ENCODE data around the gene TSHZ1.

Gene TSHZ1

GRCh38 chr18:75223687-75224347 lies 13.2 kb downstream of the TSHZ1 start:
- DNase-seq (ENCODE audit: low spot score) = no peak

DNA sequence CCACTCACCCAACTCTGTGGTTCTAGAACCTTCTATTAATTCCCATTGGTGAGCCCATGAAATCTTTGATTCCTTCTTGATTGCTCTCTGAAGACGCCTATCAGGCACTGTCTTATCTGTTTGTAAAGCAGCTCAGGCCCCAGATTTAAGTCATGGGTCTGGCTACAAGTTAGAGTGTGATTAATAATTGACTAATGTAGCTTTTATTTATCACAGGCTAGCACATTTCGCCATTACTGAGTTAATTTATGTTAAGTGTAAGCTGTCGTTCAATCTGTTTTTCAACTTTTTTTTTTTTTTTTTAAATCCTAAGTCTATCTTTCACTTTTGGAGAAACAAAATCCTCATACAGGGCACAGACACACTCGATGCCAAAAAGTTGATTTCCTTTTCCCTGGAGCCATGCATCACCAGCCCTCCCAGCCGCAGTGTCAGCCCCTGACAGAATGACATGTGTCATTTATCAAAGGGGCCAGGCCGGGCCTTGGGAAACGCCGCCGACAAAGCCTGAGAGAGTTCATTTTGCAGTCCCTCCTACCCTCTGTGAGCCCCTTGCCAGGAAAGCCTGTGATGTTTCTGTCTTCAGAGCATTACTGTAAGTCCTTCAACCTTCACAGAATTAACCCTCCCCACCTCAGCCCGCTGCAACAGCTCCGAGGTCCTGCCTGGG lies 15.8 kb downstream of the TSHZ1 start:
- DNase-seq (ENCODE audit: low spot score) = no peak

DNA sequence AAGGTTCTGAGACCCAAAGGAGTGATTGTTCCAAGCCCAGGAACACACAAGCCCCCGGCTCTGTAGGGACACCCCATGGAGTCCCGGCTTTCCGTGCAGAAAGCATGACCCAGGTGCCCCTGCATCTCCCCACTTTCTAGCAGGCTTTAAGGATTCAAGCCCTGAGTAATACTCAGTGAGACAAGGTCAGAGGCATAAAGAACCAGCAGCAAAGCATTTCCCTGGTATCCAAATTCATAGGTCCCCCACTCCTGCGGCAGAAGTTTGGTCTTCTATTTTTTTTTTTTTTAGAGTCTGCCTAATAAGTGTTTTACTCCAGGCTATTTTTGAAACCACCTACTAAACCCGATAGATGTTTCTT lies 16.3 kb downstream of the TSHZ1 start:
- DNase-seq (ENCODE audit: low spot score) = no peak

GRCh38 chr18:75227535-75228296 lies 17.1 kb downstream of the TSHZ1 start:
- no peak for DNase-seq (ENCODE audit: low spot score)

DNA sequence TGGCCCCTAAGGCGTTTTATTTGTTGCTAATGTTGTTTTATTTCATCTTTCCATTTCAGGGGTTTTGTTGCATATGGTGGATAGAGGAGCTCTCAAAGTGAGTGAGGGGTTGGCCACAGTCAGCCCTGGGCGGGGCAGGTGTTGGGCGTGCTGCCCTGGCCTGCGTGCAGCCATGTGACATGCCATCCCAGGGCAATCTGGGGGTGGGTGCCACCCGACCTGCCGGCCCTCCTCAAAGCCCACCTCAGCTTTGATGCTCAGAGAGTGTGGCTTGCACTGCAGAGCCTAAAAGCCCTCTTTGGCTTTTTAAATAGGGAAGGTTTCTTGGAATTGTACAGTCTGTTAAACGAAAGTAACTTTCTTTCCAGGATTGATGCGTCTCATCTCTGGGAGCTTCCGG lies 18.4 kb downstream of the TSHZ1 start:
- DNase-seq (ENCODE audit: low spot score) = no peak

DNA sequence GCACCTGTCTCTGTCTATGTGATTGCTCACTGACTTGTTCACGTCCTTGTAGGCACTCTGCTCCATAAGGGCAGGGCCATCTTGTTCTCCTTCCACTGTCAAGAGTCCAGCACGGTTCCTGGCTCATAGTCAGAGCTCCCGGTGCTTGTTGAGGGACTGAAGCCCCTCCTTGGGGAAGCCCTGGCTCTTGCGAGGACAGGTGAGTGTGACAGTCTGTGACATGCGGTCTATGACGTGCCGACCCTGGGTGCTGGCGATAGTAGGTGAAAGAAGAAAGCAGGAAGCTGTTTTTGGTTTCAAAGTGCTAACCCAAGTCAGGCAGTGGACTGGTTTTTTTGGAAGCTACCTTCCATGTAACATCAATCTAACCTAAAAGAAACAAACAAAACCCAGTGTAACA lies 18.8 kb downstream of the TSHZ1 start:
- DNase-seq (ENCODE audit: low spot score) = no peak

DNA sequence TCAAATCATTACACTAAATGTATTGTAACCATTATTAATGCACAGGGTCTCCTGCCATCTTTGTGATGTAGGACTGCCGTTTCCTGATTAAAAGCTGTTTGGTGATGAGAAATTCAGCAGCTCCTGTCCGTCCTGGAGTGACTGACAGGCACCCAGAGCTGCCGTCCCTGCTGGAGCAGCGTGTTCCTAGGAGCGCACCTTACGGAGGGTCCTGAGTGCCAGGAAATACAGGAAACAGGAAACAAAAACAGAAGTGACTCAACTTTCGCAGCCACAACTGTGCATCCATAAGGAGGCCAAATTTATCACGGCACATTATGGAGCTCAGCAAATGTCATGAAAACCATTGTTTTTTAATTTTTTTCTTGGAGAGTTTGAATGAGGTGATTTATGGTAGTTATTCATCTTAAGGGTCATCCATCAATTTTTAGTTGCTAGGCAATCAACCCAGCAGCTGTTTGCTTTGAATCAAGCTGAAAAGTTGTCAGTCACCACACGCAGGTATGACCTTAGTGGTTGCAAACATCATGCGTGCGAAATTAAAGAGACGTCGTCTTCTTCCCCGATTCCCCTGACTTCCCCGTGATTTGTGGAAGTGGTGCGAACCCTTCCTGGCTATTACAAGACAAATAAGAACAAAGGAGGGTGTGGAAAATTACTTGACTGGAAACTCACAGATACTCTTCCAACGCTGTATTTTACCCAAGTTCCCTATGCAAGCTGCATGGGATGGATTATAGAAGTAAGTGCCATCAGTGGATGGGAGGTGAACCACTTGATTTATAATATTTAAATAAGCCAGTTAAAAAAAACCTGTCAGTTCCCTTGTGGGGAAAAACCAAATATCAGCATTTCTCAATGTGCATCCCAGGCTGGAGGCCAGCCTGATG lies 19.8 kb downstream of the TSHZ1 start:
- DNase-seq (ENCODE audit: low spot score) = no peak

DNA sequence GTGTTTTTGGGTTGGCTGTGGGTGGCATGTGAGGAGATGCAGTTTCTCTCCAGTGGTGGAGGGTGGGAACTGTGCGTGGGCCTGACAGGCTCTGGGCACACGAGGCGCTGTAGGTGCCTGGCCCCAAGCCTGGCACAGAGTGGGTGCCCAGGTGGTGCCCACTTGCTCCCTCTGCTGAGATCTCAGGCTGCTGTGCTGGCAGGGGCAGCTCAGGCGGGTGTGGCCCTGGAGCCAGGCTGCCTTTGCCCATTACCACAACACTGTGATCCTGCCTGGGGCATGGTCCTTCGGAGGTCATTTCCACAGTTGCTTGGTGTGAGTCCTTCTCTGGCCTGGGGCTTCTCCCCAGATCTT lies 20.4 kb downstream of the TSHZ1 start:
- DNase-seq (ENCODE audit: low spot score) = no peak

GRCh38 chr18:75234901-75235300 lies 24.3 kb downstream of the TSHZ1 start:
- no peak for DNase-seq (ENCODE audit: low spot score)

GRCh38 chr18:75235896-75236295 lies 25.3 kb downstream of the TSHZ1 start:
- no peak for DNase-seq (ENCODE audit: low spot score)

DNA sequence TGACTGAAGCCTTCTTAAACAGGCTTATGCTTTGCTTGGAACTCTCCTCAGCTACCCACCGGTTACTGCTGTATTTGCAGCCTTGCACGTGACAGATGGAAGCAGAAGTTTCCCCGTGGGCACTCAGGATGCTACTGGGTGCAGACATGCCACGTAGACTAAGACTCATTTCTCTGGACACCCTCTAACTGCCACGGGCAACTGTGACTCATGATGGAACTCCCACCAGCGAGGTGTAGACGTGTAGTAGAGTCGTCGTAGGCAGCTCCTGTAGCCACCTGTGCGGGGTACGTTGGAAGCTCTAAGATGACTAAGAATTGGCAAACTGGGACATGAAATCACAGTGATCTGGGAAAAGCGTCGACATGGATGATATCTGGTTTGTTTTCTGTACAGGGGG lies 27.5 kb downstream of the TSHZ1 start:
- DNase-seq (ENCODE audit: low spot score) = no peak

- no peak for DNase-seq (ENCODE audit: low spot score)
Observed at GRCh38 chr18:75238786-75239185, 28.2 kb downstream of the TSHZ1 start.

DNA sequence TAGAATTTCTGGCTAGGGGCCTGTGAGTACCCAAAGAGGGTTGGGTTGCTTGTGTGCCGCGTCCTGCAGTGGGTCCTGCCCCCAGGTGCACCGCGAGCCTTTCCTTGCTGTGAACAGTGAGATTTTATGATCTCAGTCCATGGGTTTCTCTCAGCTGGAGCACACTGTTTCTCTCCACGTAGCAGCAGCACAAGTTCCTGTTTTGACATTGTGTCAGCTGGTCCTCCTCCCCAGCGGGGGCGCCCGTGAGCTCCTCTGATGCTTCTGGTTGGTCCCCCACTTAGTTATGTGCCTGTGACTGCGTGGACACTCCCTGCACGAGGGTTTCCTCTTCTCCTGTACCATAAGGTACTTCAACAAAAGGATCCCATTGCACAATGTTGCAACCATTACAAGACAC lies 29.8 kb downstream of the TSHZ1 start:
- no peak for DNase-seq (ENCODE audit: low spot score)

GRCh38 chr18:75241705-75242104 lies 31.1 kb downstream of the TSHZ1 start:
- DNase-seq (ENCODE audit: low spot score) = no peak

GRCh38 chr18:75244351-75245313 lies 34.0 kb downstream of the TSHZ1 start:
- DNase-seq (ENCODE audit: low spot score) = no peak

DNA sequence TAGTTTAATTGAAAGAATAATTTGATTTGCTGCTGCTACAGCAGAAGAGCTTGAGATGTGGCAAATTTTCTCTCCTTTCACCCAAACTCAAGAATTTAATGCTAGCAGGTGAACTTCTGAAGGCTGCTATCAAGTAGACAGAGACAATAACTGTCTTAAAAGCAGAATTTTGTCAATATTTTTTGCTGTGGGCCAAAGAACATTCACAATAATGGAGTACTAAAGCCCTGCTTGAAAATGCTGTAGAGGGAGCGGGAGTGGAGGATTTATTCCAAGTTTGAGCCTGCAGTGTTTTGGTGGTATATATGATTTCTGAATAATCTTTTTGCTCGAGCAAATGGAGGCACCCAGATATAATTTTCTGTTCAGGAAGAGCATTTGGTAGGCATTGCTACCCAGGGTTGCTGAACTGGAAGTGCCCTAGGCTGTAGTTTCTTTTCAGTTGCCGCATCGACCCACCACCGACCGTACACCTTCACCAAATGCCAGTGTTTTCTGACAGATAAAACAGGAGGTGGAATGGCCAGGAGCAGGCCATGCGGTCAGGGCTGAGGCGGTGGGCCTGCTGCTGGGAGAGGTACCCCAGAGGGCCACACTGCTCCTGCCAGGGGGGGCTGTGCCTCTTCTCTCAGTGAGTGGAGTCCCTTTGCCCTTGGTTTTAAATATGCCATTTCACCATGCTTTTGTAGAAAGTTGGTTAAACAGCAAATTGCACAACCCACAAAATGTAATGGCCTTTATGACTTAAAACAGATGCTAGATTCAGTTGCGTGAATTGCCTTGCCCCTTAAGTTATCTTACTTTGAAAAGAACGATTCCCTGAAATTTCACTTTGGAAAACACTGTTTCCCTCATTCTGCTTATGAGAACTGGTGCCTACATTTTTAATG lies 36.4 kb downstream of the TSHZ1 start:
- DNase-seq (ENCODE audit: low spot score) = no peak

DNA sequence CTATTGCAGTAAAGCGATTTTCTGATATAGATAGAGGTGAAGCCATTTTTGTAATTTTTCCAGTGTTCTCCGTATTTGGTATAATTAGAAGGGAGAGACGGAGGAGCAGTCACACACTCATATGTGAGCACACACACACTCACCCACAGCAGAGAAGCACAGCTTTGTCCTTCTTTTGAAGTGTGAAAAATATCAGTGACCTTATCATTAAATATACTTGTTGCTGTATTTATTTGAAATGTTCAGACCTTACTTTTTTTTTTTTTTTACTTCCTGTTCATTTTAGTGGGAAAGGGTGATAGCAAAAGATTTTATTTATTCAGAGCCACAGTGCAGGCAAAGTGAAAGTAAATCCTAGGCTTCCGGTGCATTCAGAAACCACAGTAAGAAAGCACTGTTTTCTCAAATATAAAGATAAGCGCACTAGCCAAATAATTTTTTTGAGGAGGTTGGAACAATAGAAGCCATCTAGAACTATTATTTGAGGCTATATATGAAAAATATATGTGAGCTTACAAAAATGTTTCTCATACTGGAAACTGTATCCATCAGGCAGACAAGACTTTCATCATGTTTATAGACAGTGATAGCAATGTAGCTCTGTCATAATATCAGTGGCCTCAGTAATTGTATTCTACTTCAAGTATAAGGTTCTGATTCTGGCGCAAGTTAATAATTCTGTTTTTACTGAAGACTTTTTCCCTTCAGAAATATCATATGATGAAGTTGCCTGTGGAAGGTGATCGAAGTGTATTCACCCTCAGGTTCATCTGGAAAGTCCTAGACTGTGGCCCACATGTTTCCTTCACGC lies 37.2 kb downstream of the TSHZ1 start:
- DNase-seq (ENCODE audit: low spot score) = no peak

DNA sequence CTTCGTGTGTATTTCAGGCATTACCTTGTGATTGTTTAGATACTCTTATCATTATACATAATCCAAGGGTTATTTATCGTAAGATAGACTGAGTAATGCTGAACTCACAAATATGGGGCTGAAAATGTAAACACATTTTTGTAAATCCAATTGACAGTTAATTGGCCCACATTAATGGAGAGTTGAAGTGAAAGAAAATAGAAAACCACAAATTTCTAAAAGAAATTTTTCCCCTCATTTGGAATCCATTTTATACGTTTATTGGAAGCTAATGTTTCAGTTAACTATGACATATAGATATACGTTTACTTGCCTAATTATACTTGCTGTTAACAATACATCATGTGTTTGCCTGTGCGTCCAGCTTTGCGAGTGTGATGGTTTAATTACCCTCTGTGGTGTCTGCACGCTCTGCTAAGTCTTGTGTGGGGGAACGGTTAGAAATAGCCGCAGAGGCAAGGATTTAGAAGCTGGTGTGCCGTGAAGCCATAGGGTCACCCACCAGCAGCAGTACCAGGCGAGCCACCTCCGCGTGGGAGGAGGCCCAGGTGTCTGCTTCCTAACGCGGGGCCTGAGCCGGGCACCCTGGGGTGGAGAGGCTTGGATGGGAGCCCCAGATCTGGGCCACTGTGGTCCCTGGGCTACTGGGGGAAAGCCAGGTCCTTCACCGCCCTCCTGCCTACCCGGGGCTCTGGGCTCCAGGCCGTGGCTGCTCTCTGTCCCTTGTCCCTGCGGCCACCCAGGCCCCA lies 38.0 kb downstream of the TSHZ1 start:
- DNase-seq (ENCODE audit: low spot score) = no peak

DNA sequence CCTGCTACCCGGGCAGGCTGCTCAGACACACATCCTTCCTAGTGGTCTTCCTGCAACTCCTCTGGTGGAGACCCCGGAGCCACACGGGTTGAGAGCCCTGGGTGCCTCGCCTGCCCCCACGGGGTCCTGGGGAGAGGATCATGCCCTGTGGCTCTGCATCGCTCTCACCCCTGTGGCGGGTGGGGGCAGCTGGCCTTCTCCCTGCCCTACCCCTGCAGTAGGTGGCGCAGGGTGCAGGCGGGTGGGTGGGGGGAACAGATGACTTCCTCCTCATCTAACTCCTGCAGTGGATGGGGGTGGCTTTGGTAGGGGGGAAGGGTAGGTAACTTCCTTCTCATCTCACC lies 38.5 kb downstream of the TSHZ1 start:
- DNase-seq (ENCODE audit: low spot score) = no peak

Measured in left forelimb (tissue), 1 donor.